GM21515 (cell line): ENCODE measurements around the gene RFX6.

Source experiments
- ATAC-seq: cut with Tn5 transposase; IDR thresholded peaks from one replicate; pipeline ENCODE4 v1.9.1; 2021; ENCODE audit not compliant: unreplicated experiment

RFX6 gene

GRCh38 chr6:116894669-116895068 is 17.6 kb downstream of the RFX6 start:
- no peak for ATAC-seq

- ATAC-seq = no peak
These were observed 18.9 kb downstream of the RFX6 start for GRCh38 chr6:116895935-116896334.

- no peak for ATAC-seq
These were observed 25.6 kb downstream of the RFX6 start for GRCh38 chr6:116902634-116903033.

DNA sequence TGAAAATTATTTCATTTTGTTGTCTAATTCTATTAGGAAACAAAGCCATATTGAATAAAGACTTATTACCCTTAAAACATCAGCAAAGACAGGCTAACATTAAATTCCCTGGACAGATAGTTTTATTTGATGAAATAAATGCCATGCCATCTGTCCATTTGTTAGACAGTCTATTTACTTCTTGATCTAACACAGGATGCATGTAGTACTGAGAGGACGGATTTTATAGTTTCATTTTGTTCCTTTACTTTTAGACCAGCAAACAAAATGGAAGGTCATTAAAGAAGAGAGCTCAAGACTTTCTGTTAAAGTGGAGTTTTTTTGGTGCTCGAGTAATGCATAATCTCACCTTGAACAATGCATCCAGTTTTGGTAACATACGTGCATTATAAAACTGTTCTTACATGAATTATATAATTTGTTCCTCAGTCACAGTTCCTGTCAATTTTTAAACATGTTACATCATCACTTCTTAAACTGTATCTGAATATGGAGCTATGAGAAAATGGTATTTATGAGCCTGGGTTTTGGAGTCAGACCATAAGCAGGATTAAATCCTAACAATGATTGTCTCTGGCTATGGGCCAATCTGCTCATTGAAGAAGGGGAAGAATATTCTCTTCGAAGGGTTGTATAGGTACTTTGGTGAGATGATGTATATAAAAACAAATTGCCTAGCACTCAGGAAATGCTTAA is 46.0 kb downstream of the RFX6 start:
- ATAC-seq = no peak

GRCh38 chr6:116924245-116924644 is 47.2 kb downstream of the RFX6 start:
- ATAC-seq = no peak

DNA sequence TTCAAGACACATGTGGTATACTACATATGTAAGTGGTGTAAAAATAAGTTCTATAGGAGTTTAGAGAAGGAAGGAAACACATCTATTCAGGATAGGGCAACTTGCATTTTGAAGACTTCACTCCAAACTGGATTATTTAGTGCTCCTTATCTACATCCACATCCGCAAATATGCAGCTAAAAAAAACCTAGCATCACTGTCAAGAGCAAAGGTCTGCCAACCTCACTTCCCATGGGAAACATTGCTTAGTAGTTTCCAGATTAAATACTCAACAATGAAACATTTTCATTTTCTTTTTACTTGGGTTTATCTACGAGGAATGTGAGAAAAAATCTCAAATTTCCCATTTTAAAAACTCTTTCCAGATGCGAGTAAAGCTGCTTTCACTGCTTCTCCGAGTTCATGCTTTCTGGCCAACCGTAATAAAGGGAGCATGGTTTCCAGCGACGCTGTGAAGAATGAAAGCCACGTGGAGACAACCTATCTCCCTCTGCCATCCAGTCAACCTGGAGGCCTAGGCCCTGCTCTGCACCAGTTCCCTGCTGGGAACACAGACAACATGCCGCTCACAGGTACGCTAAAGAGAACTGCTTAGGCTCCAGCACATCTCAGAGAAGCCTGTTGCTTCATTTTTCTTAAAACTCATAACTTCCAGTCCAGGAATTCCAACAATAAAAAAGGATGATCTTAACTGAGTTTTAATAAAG is 48.2 kb downstream of the RFX6 start:
- ATAC-seq = no peak

DNA sequence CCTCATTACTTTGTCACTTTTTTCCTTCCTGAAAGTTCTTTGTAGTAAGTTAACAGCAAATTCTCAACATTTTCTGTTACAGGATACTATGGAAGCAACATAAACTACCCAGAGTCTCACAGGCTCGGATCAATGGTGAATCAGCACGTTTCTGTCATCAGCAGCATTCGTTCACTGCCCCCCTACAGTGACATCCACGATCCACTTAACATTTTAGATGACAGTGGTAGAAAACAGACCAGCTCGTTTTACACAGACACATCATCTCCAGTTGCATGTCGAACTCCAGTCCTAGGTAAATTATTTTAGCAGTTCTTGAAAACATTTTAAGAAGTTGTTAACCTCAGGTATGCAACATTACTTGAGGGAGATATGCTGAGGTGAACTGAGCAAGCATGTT is 51.6 kb downstream of the RFX6 start:
- ATAC-seq = no peak

DNA sequence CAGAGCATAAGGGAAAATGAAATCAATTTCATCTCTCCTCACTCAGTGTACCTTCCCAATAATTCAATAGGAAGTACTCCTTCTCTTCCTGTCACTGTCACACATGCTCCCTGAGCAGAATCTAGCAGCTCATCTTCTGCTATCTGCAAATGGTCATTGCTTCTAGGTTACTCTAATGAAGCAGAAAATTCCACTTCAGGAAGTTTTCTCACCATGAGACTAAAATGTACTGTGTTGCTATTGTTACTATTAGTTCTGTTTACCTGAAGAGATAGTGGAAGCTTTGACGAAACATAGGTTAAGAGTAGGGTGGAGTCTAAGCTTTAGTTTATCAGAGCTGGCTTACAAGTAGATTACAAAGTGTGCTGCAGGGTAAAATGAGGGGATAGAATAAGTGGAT is 52.8 kb downstream of the RFX6 start:
- no peak for ATAC-seq

DNA sequence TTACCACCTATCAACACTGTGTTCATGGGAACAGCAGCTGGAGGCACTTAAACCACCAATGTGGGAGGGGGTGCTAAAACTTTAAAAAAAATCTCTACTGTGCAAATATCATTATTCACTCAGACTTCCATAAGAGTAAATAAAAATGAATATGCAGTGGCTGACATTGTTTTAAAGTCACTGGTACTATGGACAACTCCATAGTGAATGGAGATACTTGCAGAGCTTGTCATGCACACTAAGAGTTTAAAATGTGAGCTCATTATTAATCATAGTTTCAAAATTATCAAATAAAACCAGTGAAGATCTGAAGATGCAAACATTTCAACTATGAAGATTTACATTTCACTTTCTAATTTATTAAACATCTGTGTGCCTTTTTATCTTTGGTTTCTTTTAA is 54.4 kb downstream of the RFX6 start:
- no peak for ATAC-seq

- no peak for ATAC-seq
These were observed 55.5 kb downstream of the RFX6 start for GRCh38 chr6:116932496-116932895.

DNA sequence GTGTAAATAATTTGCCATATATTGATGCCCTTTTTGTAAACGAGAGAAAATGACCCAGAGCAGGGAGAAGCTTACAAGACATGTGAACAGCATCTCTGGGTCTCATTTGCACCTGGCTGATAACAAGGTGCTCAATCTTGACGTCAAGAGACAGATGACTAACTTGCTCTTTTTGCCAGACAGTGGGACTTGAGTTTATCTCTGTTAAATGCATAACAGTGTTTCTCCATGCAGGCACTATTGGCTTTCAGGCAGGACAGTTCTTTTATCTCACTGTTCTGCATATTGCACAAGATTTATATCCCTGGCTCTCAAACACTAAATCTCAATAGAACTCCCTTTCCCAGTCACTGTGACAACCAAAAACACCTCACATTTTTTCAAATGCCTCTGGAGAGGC is 56.4 kb downstream of the RFX6 start:
- ATAC-seq = no peak

- ATAC-seq = no peak
These were observed 61.3 kb downstream of the RFX6 start for GRCh38 chr6:116938305-116938704.

DNA sequence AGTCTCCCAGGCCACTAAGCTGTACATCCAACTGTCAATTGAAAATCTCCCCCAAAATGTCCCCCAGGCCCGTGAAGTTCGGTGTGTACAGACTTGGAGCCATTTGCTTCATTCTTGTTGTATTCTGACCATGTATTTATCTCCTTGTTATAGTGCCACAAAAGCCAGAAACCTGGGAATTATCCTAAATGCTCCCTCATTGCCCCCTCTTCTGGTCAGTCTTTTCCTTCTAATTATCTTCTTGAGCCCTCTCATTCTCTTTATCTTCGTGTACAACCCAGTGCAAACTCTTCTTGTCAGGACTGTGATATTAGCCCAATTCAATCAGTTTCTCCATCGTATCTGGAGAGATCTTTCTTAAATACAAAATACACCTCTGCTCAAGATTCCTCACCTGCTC is 64.7 kb downstream of the RFX6 start:
- ATAC-seq = no peak

- ATAC-seq = no peak
These were observed 68.8 kb downstream of the RFX6 start for GRCh38 chr6:116945809-116946208.

DNA sequence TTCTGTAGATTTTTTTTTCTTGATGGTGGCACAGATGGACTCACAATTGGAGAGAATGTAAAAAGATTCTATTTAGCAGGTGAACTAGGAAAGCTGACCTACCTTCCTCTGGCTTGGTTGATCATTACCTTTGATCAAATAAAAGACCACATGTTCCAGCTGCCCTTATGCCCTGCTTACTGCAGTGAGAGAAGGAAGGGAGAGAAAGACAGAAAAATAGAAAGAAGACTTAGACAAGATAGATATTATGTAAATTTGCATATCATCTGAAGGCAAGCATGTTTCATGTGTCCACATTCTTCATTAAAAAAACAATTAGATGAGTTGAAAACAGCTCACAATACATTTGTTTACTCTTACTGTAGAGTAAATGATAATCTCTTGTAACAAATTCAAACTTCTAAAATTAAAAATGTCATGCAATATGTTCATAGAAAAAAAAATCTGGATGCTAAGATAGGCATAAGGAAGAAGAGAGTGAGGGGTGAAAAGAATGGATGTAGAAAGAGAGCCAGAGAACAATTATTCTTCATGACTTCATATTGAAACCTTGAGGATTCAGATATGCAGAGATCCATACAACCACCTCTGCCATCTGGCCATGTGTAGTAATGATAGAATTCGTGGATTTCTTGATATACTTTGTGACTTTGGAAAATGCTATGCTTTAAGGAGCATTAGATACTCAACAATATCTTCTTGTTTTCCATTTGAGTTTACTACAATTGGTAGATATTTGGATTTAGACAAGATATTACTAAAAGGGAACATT is 71.7 kb downstream of the RFX6 start:
- no peak for ATAC-seq

- no peak for ATAC-seq
These were observed 72.9 kb downstream of the RFX6 start for GRCh38 chr6:116949964-116950363.

DNA sequence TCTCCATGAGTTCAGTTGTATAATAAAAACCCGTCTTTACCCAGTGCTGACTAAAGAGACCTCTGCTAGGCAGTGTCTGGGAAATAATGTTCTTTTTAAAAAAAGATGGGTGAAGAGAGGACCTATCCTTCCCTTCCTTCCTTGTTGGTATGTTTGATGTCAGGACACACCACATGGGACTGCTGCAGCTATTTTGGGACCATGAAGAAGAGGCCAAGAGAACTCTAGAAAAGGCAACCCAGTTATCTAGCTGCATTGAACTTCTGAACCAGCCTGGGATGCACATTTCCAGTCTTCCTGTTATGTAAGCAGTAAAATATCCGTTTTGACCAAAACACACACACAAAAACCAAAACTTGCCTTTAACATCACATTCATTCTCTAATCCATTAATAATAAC is 77.3 kb downstream of the RFX6 start:
- ATAC-seq = no peak

DNA sequence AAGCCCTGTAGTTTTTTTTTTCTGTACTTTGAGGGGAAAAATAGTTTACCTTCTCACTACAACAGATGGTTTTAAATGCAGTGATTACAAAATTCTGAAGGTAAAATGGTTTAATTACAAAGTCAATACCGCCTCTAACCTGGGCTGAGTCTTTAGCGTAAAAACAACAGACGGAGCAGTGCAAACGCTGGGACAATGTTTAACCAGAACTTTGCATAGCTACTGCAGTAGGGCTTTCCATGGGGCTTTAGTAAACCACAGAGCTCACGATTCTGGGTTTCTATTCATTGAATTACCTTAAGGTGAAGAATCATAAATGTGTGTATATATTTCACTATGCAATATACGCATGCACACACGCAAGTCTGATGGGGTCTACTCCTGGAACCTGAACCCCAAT is 77.9 kb downstream of the RFX6 start:
- no peak for ATAC-seq

GRCh38 chr6:116955773-116956172 is 78.7 kb downstream of the RFX6 start:
- ATAC-seq = no peak

DNA sequence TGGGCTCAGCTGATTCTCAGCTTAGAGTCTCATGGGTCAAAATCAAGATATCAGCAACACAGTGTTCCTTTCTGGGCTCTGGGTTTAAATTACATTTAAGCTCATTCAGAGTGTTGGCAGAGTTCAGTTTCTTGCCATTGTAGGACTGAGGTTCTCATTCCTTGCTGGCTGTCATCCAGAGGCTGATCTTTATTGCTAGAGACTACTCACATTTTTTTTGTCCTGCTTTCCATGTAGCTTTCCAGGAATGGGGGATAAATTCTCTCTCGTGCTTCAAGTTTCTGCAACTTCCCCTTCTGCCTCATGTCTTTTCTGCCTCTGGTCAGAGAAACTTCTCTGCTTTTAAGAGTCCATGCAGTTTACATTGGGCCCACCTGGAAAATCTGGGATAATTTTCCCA is 86.9 kb downstream of the RFX6 start:
- no peak for ATAC-seq

DNA sequence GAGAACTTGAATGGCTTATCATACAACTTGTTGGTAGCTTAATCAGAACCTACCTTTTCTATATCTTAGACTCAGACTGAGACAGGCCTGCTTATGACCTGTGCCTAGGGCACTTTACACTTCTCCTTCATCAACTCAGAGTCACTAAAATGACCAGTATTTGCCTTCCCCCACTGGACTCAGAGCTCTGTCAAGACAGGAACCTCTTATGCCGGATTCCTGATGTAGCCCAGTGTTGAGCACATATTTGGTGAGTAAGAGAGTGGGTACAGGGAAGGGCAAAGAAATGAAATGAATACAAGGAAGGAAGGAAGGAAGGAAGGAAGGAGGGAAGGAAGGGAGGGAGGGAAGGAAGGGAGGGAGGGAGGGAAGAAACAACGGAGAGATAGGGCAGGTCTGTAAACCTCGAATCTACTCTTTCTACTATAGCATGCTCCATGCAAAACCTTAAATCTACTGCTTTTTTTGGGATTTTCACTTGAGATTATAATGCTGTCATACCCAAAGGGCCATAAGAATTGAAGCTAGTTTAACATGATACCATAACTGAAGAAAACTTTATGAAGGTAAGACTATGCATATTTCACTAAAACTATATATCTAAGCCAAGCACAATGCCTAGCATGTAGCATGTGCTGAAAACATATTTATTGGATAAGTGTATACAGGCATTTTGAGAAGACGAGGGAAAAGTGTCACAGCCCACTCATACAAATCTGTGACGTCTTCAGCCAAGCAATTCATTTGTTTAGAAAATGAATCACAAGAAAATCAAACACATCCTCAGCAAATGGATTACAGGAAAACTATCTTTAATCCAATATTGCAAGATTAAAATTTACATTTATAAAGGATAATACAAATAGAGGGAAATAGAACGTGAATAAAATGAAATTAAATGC is 89.9 kb downstream of the RFX6 start:
- ATAC-seq = no peak
